ENCODE results near the gene PRKN.

GRCh38 chr6:161667957-161668356 is 1059.6 kb downstream of the PRKN start:
- TF ChIP-seq, protein P1, sequence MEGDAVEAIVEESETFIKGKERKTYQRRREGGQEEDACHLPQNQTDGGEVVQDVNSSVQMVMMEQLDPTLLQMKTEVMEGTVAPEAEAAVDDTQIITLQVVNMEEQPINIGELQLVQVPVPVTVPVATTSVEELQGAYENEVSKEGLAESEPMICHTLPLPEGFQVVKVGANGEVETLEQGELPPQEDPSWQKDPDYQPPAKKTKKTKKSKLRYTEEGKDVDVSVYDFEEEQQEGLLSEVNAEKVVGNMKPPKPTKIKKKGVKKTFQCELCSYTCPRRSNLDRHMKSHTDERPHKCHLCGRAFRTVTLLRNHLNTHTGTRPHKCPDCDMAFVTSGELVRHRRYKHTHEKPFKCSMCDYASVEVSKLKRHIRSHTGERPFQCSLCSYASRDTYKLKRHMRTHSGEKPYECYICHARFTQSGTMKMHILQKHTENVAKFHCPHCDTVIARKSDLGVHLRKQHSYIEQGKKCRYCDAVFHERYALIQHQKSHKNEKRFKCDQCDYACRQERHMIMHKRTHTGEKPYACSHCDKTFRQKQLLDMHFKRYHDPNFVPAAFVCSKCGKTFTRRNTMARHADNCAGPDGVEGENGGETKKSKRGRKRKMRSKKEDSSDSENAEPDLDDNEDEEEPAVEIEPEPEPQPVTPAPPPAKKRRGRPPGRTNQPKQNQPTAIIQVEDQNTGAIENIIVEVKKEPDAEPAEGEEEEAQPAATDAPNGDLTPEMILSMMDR (IDR thresholded peaks at IDR 0.05; ENCODE audit: low read length) = no peak
- no peak for TF ChIP-seq EZH2 (IDR thresholded peaks at IDR 0.05; ENCODE audit: borderline replicate concordance, low read length)

Data from OCI-LY1 (cell line).